ENCODE results near the gene PIK3CA.
"Not testable (repeated sequence)": the region's sequence is repeated elsewhere in the genome, so short reads cannot be mapped to it uniquely, and the experiment has no call there.

The PIK3CA gene

DNA sequence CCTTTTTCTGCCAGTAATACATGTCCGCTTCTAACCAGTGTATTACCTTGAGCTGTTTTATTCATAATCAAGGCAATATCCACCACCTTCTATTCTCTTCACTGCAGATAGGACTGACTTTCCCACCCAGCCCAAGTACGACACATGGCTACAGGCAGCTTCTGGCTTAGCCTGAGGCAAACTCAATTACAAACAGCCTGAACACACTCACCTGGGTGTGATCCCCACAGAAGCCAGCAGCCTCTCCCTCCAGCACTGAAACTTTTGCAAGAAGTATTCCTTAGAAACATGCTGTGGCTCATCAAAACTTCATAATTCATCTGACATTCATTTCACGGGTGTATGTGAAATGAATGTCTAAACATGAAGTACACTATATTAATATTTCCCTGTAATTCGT, 116.3 kb downstream of the PIK3CA start:
- no peak overlapping the region for H3K4me3 ChIP-seq (ENCODE audit: low read depth, low read length)

GRCh38 chr3:179265092-179265491, 116.9 kb downstream of the PIK3CA start:
- no peak overlapping the region for H3K4me3 ChIP-seq (ENCODE audit: low read depth, low read length)
- TF ChIP-seq, protein P1, sequence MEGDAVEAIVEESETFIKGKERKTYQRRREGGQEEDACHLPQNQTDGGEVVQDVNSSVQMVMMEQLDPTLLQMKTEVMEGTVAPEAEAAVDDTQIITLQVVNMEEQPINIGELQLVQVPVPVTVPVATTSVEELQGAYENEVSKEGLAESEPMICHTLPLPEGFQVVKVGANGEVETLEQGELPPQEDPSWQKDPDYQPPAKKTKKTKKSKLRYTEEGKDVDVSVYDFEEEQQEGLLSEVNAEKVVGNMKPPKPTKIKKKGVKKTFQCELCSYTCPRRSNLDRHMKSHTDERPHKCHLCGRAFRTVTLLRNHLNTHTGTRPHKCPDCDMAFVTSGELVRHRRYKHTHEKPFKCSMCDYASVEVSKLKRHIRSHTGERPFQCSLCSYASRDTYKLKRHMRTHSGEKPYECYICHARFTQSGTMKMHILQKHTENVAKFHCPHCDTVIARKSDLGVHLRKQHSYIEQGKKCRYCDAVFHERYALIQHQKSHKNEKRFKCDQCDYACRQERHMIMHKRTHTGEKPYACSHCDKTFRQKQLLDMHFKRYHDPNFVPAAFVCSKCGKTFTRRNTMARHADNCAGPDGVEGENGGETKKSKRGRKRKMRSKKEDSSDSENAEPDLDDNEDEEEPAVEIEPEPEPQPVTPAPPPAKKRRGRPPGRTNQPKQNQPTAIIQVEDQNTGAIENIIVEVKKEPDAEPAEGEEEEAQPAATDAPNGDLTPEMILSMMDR (IDR thresholded peaks at IDR 0.05; ENCODE audit: borderline replicate concordance, insufficient read depth, low read depth, low read length) = no peak

More for the DNA sequence above, 116.3 kb downstream of the PIK3CA start:
- TF ChIP-seq, protein P1 (IDR thresholded peaks at IDR 0.05; ENCODE audit: borderline replicate concordance, insufficient read depth, low read depth, low read length) = no peak

DNA sequence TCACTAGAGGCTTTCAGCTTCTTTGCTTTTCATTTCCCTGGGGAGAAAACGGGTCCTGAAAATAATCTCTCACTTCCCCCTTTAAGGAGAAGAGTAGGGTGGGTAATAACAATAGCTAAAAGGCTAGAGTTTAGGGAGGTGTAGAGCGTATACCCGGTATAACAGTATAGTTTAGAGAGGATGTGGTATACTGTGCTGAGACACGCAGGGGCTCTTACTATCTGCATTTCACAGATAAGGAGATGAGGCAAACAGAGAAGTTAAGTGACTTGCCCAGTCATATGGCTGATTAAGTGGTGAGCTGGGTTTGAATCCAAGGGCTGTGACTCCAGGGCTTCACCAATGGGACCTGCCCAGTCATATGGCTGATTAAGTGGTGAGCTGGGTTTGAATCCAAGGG, 117.7 kb downstream of the PIK3CA start:
- TF ChIP-seq, protein P1 (IDR thresholded peaks at IDR 0.05; ENCODE audit: borderline replicate concordance, insufficient read depth, low read depth, low read length) = no peak
- H3K4me3 ChIP-seq (ENCODE audit: low read depth, low read length) = no peak overlapping the region

DNA sequence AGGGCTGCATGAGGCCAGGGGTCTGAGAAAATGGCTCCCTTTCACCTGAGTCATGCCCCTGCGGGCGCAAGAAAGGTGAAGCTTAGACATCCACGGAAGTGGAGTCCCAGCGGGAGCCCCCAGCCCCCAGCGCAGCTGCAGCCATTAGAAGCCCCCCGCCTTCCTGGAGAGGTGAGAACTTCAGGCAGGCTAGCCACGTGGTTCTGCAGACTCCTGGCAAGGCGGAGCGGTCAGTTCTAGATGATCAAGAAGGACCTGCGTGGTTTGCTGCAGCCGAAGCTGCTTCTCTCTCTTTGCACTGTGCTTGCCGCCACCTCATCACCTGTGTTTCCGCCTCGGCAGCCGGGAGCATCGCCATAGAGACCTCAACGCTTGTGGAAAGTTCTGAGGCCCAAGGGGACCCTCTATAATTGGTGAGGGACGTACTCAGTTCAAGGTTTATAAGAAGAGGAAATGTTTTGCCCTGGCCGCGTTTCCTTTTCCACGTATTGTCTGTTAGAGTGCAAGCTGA, 118.6 kb downstream of the PIK3CA start:
- TF ChIP-seq, protein P1 (IDR thresholded peaks at IDR 0.05; ENCODE audit: borderline replicate concordance, insufficient read depth, low read depth, low read length) = no peak
- H3K4me3 ChIP-seq (ENCODE audit: low read depth, low read length) = no peak overlapping the region

- H3K4me3 ChIP-seq (ENCODE audit: low read depth, low read length) = no peak overlapping the region
- TF ChIP-seq, protein P1 (IDR thresholded peaks at IDR 0.05; ENCODE audit: borderline replicate concordance, insufficient read depth, low read depth, low read length) = no peak
These were observed 120.4 kb downstream of the PIK3CA start for GRCh38 chr3:179268400-179269051.

DNA sequence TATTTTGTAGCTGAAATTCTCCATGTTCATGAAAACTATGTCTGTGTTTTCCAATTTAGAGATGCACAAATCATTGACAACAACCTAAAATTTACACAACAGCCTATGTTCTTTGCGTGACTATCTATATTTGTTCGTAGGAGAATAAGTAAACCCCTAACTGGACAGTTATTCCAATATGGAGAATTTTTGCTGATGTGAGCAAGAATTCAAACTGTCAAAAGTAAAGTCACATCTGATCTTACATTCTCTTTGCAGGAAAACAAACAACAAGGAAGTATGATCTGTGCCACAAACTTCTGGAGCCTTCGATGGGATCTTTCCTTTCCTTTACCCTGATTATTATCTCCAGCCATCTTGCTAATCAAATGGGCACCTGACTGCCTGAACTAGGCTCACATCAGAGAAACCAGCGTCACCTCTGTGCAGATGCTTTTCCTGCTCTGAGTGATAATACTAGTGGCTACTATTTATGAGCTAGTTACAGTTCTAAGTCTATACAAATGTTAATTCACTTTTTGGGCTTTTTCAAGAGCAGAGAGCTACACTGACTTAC, 121.1 kb downstream of the PIK3CA start:
- TF ChIP-seq, protein P1 (IDR thresholded peaks at IDR 0.05; ENCODE audit: borderline replicate concordance, insufficient read depth, low read depth, low read length) = no peak
- no peak overlapping the region for H3K4me3 ChIP-seq (ENCODE audit: low read depth, low read length)

- TF ChIP-seq, protein P1 (IDR thresholded peaks at IDR 0.05; ENCODE audit: borderline replicate concordance, insufficient read depth, low read depth, low read length) = no peak
- no peak overlapping the region for H3K4me3 ChIP-seq (ENCODE audit: low read depth, low read length)
These were observed 124.2 kb downstream of the PIK3CA start for GRCh38 chr3:179272385-179272784.

GRCh38 chr3:179274434-179274833, 126.3 kb downstream of the PIK3CA start:
- not testable (repeated sequence) for H3K4me3 ChIP-seq (ENCODE audit: low read depth, low read length)

Measured in GM12875 (cell line).